Thyroid gland (tissue), 4 donors: ENCODE data around the gene ADAMTSL1.

ENCODE experiments used
- CTCF ChIP-seq, 6 experiments: fragments of 200-600 bp in 3 of 6; fragments of 450-650 bp in 3 of 6; sonication (generic) in 3 of 6; IDR thresholded peaks; one replicate each; pipeline ENCODE4 v1.5.1; 2016 to 2019; ENCODE audit warnings: antibody characterized with exemption in 6 of 6, mild to moderate bottlenecking in 2 of 6, inconsistent platforms in 1 of 6, moderate library complexity in 1 of 6
- POLR2A ChIP-seq, 2 donors: fragments of 450-650 bp; IDR thresholded peaks; one replicate each; pipeline ENCODE4 v1.6.1; 2017; ENCODE audit warnings: antibody characterized with exemption in 2 of 2, mild to moderate bottlenecking in 2 of 2, moderate library complexity in 1 of 2

GRCh38 chr9:18926513-18926912, 452.6 kb downstream of the ADAMTSL1 start:
- TF ChIP-seq CTCF (IDR thresholded peaks at IDR 0.05) (no peak), POLR2A (IDR thresholded peaks at IDR 0.05) (no peak)
